Thoracic aorta endothelial cell (primary cell): ENCODE measurements around the gene EIF4H. TPM values are rescaled to one million over a fixed set of nuclear protein-coding genes. Genes with fewer than 3 reads are reported as not detected.

Experiments used
- small RNA-seq: library from RNA; depleted of rRNA; stranded (forward); fragments of <200 nt; gene quantifications from one replicate; pipeline ENCODE3, GENCODE V24; 2012
- total RNA-seq: library from RNA; depleted of rRNA; stranded (reverse); fragments of >200 nt; gene quantifications from 2 replicates; pipeline ENCODE4 v1.2.3, GENCODE V29; 2012

Gene EIF4H
- 353 and 395 TPM in 2 replicates for total RNA-seq

DNA sequence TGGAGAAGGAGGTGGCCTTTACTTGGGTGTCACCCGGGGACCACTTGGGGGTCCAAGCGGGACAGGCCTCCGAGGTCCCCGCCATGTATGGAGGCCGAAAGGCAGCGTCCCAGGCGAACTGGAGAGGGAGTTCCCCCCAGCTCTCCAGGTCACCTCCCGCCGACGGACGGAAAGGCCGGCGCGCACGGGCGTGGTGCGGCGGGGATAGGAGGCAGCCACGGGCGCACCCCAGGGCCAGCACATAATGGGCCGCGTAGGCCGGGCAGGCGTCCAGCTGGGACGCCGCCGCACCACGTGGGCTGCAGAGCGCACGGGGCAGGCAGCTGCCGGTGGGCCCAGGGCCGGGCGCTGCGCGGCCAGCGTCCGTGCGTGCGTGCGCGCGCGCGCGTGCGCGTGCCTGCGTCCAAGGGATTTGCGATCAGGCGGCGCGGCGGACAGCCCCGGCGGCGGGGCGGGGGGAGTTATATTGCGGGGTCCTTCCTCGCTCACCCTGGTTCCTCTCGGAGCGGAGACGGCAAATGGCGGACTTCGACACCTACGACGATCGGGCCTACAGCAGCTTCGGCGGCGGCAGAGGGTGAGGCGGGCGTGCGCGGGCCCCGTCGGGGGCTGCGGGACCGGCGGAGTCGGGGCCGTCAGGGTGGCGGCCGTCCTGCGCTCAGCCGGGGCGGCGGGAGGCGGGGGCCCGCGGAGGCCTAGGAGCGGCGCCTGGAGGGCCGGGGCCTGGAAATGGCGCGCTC, at the start of gene EIF4H:
Gene EIF4H, plus strand, starts transcription at position 491 of the 740 bp plus-strand sequence. Its CDS starts 28 bp downstream, at position 519.

Small RNA genes within 50 kb of the gene (small RNA-seq; reads per million reads assigned to genes)
- gene MIR590, result 81.1 reads per million, percentile 98 among the genes with 10 or more reads in this experiment

Other genes with a start within 250 kb of the EIF4H start
- gene ELN, start 146.2 kb upstream of the EIF4H start, total RNA-seq, result 0.07 and 0.13 TPM in 2 replicates
- 38.6 and 39.6 TPM in 2 replicates for gene LIMK1, start 90.6 kb upstream of the EIF4H start, total RNA-seq
- 0.43 and 0.53 TPM in 2 replicates for gene LAT2, start 35.6 kb downstream of the EIF4H start, total RNA-seq
- 25.3 and 38.1 TPM in 2 replicates for gene RFC2, start 80.0 kb downstream of the EIF4H start, total RNA-seq
- gene CLIP2, start 115.1 kb downstream of the EIF4H start, total RNA-seq, result 25.5 and 27.7 TPM in 2 replicates